SK-N-SH treated with all-trans-retinoic acid at 6 μM for 48 hours (cell line): ENCODE results near the gene SDC3.

Experiments
- CSDC2 ChIP-seq: fragments of 250-450 bp; sonication (Bioruptor Pico); IDR thresholded peaks from 2 replicates; pipeline ENCODE4 v1.5.0; 2020; ENCODE audit warnings: mild to moderate bottlenecking, moderate library complexity
- PATZ1 ChIP-seq: fragments of 250-450 bp; sonication (Bioruptor Pico); IDR thresholded peaks from 2 replicates; pipeline ENCODE4 v1.8.0; 2020; ENCODE audit warnings: mild to moderate bottlenecking, moderate library complexity, borderline replicate concordance
- RARB ChIP-seq: fragments of 250-450 bp; sonication (Bioruptor Pico); IDR thresholded peaks from 2 replicates; pipeline ENCODE4 v1.8.0; 2021; ENCODE audit warnings: mild to moderate bottlenecking, moderate library complexity
- TCF4 ChIP-seq: fragments of 250-450 bp; sonication (Bioruptor Pico); IDR thresholded peaks from 2 replicates; pipeline ENCODE4 v1.8.0; 2021; ENCODE audit warnings: mild to moderate bottlenecking, moderate library complexity, borderline replicate concordance
- ZC3H10 ChIP-seq: fragments of 250-450 bp; sonication (Bioruptor Pico); IDR thresholded peaks from 2 replicates; pipeline ENCODE4 v1.5.1; 2021; ENCODE audit warnings: mild to moderate bottlenecking, moderate library complexity
- ZNF70 ChIP-seq: fragments of 450-650 bp; formaldehyde crosslinking; IDR thresholded peaks from 2 replicates; pipeline ENCODE4 v1.5.0; 2020; ENCODE audit warnings: mild to moderate bottlenecking, moderate library complexity

- TF ChIP-seq RARB (CRISPR knock-in tag) (no peak), PATZ1 (CRISPR knock-in tag) (no peak), ZNF70 (CRISPR knock-in tag) (no peak), ZC3H10 (CRISPR knock-in tag) (no peak), TCF4 (CRISPR knock-in tag) (no peak), CSDC2 (no peak)
Measured at GRCh38 chr1:30936541-30937171, 28.1 kb upstream of the SDC3 start.
